Transverse colon (tissue), 4 donors: ENCODE results near the gene MRPL24. TPM values are rescaled to one million over a fixed set of nuclear protein-coding genes. Genes with fewer than 3 reads are reported as not detected.

Experiments
- DNase-seq: peaks from one replicate; pipeline ENCODE4 v3.0.0-alpha.2; 2019
- H3K27ac ChIP-seq, 4 donors: fragments of 200-600 bp; sonication (generic); 2 replicates each; pipeline ENCODE4 v1.5.1; 2016 to 2018; ENCODE audit warnings: inconsistent platforms in 4 of 4
- H3K27me3 ChIP-seq: fragments of 200-600 bp; sonication (generic); 2 replicates; pipeline ENCODE4 v1.5.1; 2017; ENCODE audit warnings: inconsistent platforms
- H3K36me3 ChIP-seq, 4 donors: fragments of 200-600 bp; sonication (generic); 2 replicates each; pipeline ENCODE4 v1.5.1; 2017 to 2019; ENCODE audit warnings: inconsistent platforms in 4 of 4
- H3K4me1 ChIP-seq, 4 donors: fragments of 200-600 bp; sonication (generic); 2 replicates each; pipeline ENCODE4 v1.5.1; 2017 to 2020; ENCODE audit warnings: inconsistent platforms in 4 of 4
- H3K4me3 ChIP-seq, 4 donors: fragments of 200-600 bp; sonication (generic); 1 replicate in 1 of 4; 2 replicates in 3 of 4; pipeline versions ENCODE4 v1.5.1 to v1.6.1; 2017 to 2019; ENCODE audit warnings: inconsistent platforms in 4 of 4
- H3K9me3 ChIP-seq, 2 donors: fragments of 200-600 bp; sonication (generic); 2 replicates each; pipeline ENCODE4 v1.5.1; 2017 to 2019; ENCODE audit warnings: inconsistent platforms in 2 of 2
- CTCF ChIP-seq, 5 experiments: fragments of 200-600 bp in 3 of 5; fragments of 450-650 bp in 2 of 5; sonication (generic) in 3 of 5; IDR thresholded peaks; 1 replicate in 2 of 5; 2 replicates in 3 of 5; pipeline ENCODE4 v1.5.1; 2016 to 2017; ENCODE audit warnings: antibody characterized with exemption in 5 of 5, inconsistent platforms in 3 of 5, mild to moderate bottlenecking in 2 of 5, moderate library complexity in 1 of 5
- EP300 ChIP-seq: sonication (generic); formaldehyde crosslinking; IDR thresholded peaks from one replicate; pipeline ENCODE4 v1.6.1; 2017; ENCODE audit warnings: antibody characterized with exemption, low read depth
- POLR2A ChIP-seq: fragments of 450-650 bp; IDR thresholded peaks from one replicate; pipeline ENCODE4 v1.6.1; 2016; ENCODE audit warnings: antibody characterized with exemption, mild to moderate bottlenecking, moderate library complexity
- POLR2AphosphoS5 ChIP-seq, 3 donors: sonication (generic); formaldehyde crosslinking; IDR thresholded peaks; one replicate each; pipeline ENCODE4 v1.6.1; 2016; ENCODE audit warnings: antibody characterized with exemption in 3 of 3
- WGBS, 2 donors: methylation state at CpG; one replicate each; pipeline ENCODE4 v1.1.5; 2018; ENCODE audit warnings: low coverage in 1 of 2; 5-methylcytosine and 5-hydroxymethylcytosine counted together
- in situ Hi-C, 4 donors: fragments of 200-750 bp; cut with MboI; loops; one replicate each; pipeline versions ENCODE4 v1.15.0 to v1.15.1; 2017; ENCODE audit warnings: low sequenced_read_pairs in 3 of 4, low pct_ligation_motif_present in 1 of 4, low pct_unique_long_range_greater_than_20kb in 1 of 4
- intact Hi-C: fragments of 100-400 bp; cut with DNase I; formaldehyde crosslinking; loops from one replicate; pipeline ENCODE4 v1.15.1; 2023; ENCODE audit warnings: low total_unique reads
- total RNA-seq, 4 donors: library from RNA; depleted of rRNA; stranded (reverse); fragments of >200 nt; gene quantifications; one replicate each; pipeline ENCODE4 v1.1.0, GENCODE V29; 2016

The MRPL24 gene
- total RNA-seq, 4 donors from 2014 or later, result 6.8 to 44.9 (median 37.1) TPM

DNA sequence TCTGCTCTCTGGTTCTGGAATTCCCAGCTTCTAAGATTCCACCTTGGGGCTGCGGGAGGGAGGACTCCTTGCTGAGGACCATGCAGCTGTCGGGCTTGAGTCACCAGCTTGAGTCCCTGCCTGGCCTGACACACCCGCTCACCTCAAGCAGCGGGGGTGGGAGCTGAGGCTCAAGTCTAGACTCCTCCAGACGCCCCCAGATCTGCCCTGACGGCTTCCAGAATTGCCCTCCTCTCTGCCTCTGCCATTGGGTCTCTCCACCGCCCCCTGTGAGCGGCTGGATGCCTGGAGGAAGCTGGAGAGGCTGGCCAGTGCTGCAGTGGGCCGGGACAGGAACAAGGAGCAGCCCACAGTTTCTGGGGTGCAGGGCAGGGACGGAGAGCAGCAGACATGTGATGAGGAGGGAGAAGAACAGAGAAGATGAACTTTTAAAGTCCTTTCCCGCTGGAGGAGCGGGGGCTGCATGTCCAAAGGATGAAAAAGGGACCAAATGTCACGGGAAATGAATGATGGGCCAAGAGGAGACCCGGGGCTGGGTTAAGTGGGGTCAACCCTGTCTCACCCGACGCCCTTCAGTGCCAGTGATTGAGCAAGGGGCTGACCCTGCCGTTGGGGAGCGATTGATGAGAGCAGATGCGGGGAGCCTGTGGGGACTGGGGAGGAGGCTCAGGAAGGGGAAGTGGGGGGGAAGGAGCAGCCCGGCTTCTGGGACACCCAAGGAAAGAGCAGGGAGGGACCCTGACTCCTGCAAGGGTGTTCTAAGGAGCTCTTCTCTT, 49.0 kb downstream of the MRPL24 start:
- H3K9me3 ChIP-seq, result no peaks in the 10 kb centered on the region
- H3K27me3 ChIP-seq, result peaks cover 66% of the 10 kb centered on the region
- H3K36me3 ChIP-seq, result no peaks in the 10 kb centered on the region
- no peak overlapping the region for H3K4me3 ChIP-seq
- 40 to 45% methylated on average over 6 to 19 of the region's 20 CpGs for WGBS, 2 donors
- TF ChIP-seq CTCF (IDR thresholded peaks at IDR 0.05), result no peak
- TF ChIP-seq EP300, result no peak
- no peak for TF ChIP-seq POLR2A
- no peak for TF ChIP-seq POLR2AphosphoS5 (IDR thresholded peaks at IDR 0.05)
- intact Hi-C loops (loop anchor here (10.0 kb wide), 1 partner anchor 163 kb away; the partner anchor contains the start of gene INSRR), in situ Hi-C loops (loop anchor here in 2 of 4 donors (25.0 kb wide), 1 partner anchor 170 kb away; the partner anchor contains the start of genes INSRR (in 2 of the 2) and NTRK1 (in 2 of the 2))
- H3K4me1 ChIP-seq, result peaks cover 4 to 31% (median 12%) of the 10 kb centered on the region in 4 donors
- no peak for DNase-seq
- no peak overlapping the region for H3K27ac ChIP-seq

DNA sequence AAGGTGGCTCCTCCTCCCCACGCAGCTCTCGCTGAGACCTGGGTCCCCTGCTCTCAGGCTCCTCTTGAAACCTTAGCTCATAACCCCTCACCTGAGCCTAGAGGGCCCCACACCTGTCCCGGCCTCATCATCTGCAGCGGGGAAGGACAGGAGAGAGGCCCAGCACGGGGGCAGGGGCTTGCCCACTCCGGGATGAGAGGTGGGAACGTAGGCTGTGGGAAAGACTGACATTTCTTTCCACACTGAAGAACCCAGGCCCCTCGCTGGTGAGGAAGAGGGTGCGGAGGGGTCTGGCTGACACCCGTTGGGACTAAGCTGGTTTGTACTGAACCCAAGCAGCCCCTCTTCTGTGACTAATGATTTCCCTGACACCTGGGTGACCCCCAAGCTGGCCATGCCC, 49.7 kb downstream of the MRPL24 start:
- intact Hi-C loops (loop anchor here (10.0 kb wide), 1 partner anchor 164 kb away; the partner anchor contains the start of gene INSRR), in situ Hi-C loops (loop anchor here in 2 of 4 donors (25.0 kb wide), 1 partner anchor 171 kb away; the partner anchor contains the start of genes INSRR (in 2 of the 2) and NTRK1 (in 2 of the 2))
- WGBS, 2 donors, result 70% methylated on average over 10 of the region's 10 CpGs; no CpG with 5 or more reads in 1 of the 2 donors
- no peak for DNase-seq
- no peaks in the 10 kb centered on the region for H3K9me3 ChIP-seq
- no peak overlapping the region for H3K4me3 ChIP-seq
- peaks cover 70% of the 10 kb centered on the region for H3K27me3 ChIP-seq
- peaks cover 4 to 31% (median 12%) of the 10 kb centered on the region in 4 donors for H3K4me1 ChIP-seq
- H3K36me3 ChIP-seq, result no peaks in the 10 kb centered on the region
- no peak overlapping the region for H3K27ac ChIP-seq
- TF ChIP-seq EP300 (no peak), CTCF (IDR thresholded peaks at IDR 0.05) (no peak), POLR2A (no peak), POLR2AphosphoS5 (IDR thresholded peaks at IDR 0.05) (no peak)

GRCh38 chr1:156690675-156691036, 50.2 kb downstream of the MRPL24 start:
- no peaks in the 10 kb centered on the region for H3K9me3 ChIP-seq
- TF ChIP-seq CTCF (IDR thresholded peaks at IDR 0.05) (no peak), POLR2A (no peak), POLR2AphosphoS5 (IDR thresholded peaks at IDR 0.05) (no peak), EP300 (no peak)
- in situ Hi-C loops (loop anchor here in 2 of 4 donors (25.0 kb wide), 1 partner anchor 172 kb away; the partner anchor contains the start of genes INSRR (in 2 of the 2) and NTRK1 (in 2 of the 2)), intact Hi-C loops (loop anchor here (10.0 kb wide), 1 partner anchor 164 kb away; the partner anchor contains the start of gene INSRR)
- peaks cover 75% of the 10 kb centered on the region for H3K27me3 ChIP-seq
- H3K27ac ChIP-seq, result no peak overlapping the region
- H3K4me1 ChIP-seq, result peaks cover 4 to 31% (median 12%) of the 10 kb centered on the region in 4 donors
- DNase-seq, result no peak
- no peaks in the 10 kb centered on the region for H3K36me3 ChIP-seq
- no peak overlapping the region for H3K4me3 ChIP-seq
- 65% methylated on average over 8 of the region's 8 CpGs; no CpG with 5 or more reads in 1 of the 2 donors for WGBS, 2 donors

GRCh38 chr1:156689953-156690674, 50.8 kb downstream of the MRPL24 start:
- H3K9me3 ChIP-seq, result no peaks in the 10 kb centered on the region
- WGBS, 2 donors, result 0 to 33% methylated on average over 1 to 10 of the region's 10 CpGs
- H3K4me1 ChIP-seq, result peaks cover 4 to 31% (median 12%) of the 10 kb centered on the region in 4 donors
- no peak for TF ChIP-seq POLR2AphosphoS5 (IDR thresholded peaks at IDR 0.05)
- no peak for TF ChIP-seq CTCF (IDR thresholded peaks at IDR 0.05)
- TF ChIP-seq EP300, result no peak
- TF ChIP-seq POLR2A, result no peak
- intact Hi-C loops, result loop anchor here (1.0 to 10.0 kb wide), 2 partner anchors 35 to 165 kb away; partner anchors contain the start of gene INSRR
- in situ Hi-C loops, result loop anchor here in 3 of 4 donors (5.0 to 25.0 kb wide), 2 partner anchors 32 to 172 kb away; partner anchors contain the start of genes INSRR (in 2 of the 3) and NTRK1 (in 2 of the 3)
- no peaks in the 10 kb centered on the region for H3K36me3 ChIP-seq
- no peak for DNase-seq
- no peak overlapping the region for H3K27ac ChIP-seq
- H3K4me3 ChIP-seq, result no peak overlapping the region
- H3K27me3 ChIP-seq, result peaks cover 80% of the 10 kb centered on the region
